Fibroblast of lung (primary cell): Measurements from ENCODE around the gene FBXO30.

ENCODE experiments used
- EZH2 ChIP-seq: IDR thresholded peaks from 2 replicates; pipeline ENCODE4 v1.5.1; 2012; ENCODE audit warnings: low read length, control low read depth, mild to moderate bottlenecking; ENCODE audit errors: missing control alignments
- TF ChIP-seq, protein P1 (sequence below), 2 donors: IDR thresholded peaks in 1 of 2; conservative IDR thresholded peaks in 1 of 2; 1 replicate in 1 of 2; 2 replicates in 1 of 2; pipeline ENCODE4 v1.5.1; 2011 to 2012; ENCODE audit warnings: low read length in 2 of 2, control low read depth in 1 of 2, inconsistent platforms in 1 of 2, low read depth in 1 of 2, mild to moderate bottlenecking in 1 of 2

DNA sequence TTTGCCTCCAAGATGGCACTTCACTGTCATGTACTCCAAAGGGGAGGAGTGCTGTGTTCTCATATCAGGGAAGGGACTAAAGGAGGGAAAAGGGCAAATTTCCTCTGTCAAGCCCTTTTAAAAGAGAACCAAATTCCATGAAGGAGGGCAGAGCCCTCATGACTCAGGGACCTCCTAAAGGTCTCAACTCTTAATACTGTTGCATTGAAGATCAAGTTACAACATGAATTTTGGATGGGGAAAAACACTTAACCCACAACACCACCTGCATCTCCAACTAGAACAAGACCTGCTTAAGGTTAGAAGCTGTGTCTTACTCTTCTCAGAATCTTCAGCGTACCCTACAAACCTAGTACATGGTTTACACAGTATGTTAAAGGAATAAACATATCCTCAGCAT, 23.7 kb upstream of the FBXO30 start:
- TF ChIP-seq, protein P1, sequence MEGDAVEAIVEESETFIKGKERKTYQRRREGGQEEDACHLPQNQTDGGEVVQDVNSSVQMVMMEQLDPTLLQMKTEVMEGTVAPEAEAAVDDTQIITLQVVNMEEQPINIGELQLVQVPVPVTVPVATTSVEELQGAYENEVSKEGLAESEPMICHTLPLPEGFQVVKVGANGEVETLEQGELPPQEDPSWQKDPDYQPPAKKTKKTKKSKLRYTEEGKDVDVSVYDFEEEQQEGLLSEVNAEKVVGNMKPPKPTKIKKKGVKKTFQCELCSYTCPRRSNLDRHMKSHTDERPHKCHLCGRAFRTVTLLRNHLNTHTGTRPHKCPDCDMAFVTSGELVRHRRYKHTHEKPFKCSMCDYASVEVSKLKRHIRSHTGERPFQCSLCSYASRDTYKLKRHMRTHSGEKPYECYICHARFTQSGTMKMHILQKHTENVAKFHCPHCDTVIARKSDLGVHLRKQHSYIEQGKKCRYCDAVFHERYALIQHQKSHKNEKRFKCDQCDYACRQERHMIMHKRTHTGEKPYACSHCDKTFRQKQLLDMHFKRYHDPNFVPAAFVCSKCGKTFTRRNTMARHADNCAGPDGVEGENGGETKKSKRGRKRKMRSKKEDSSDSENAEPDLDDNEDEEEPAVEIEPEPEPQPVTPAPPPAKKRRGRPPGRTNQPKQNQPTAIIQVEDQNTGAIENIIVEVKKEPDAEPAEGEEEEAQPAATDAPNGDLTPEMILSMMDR (conservative IDR thresholded peaks at IDR 0.05 in 1 of 2, IDR thresholded peaks at IDR 0.05 in 1 of 2; ENCODE audit: low read depth in 1 of 2, low read length in 2 of 2), result no peak
- TF ChIP-seq EZH2, result no peak
